HepG2 (cell line): Measurements from ENCODE around the gene PHKB. TPM values are rescaled to one million over a fixed set of nuclear protein-coding genes. Genes with fewer than 3 reads are reported as not detected.

Experiments
- ATAC-seq: fragments of 200-7000 bp; cut with Tn5 transposase; 3 replicates; pipeline ENCODE4 v1.9.1; 2020; ENCODE audit warnings: mild to moderate bottlenecking, moderate library complexity
- BruUV-seq: library from RNA; stranded (reverse); fragments of 400-500 nt; replicated peaks from 2 replicates; lab custom pipeline; 2021; lab: Mats Ljungman, UMichigan
- CTCF ChIA-PET: fragments of 300-600 bp; formaldehyde crosslinking; extraction: SDS; loops from one replicate; lab custom pipeline; 2021; ENCODE audit warnings: low total read pairs, inconsistent platforms, low intra/inter-chr PET ratio; lab: Yijun Ruan, JAX
- POLR2A ChIA-PET: fragments of 350-600 bp; sonication (Branson Sonifier 250); formaldehyde crosslinking; loops from one replicate; lab custom pipeline; 2020; ENCODE audit warnings: antibody characterized with exemption, inconsistent platforms; lab: Yijun Ruan, JAX
- DNase-seq: peaks from one replicate; pipeline ENCODE4 v3.0.0-alpha.2; 2015; ENCODE audit warnings: low spot score
- FAIRE-seq: peaks from 3 replicates; lab custom pipeline; 2011; peaks lifted over from hg19 to GRCh38; lab: Jason Lieb, UNC
- H2AFZ ChIP-seq: one replicate; pipeline ENCODE4 v1.6.1; 2011; ENCODE audit warnings: low read length, inconsistent platforms
- H3K27ac ChIP-seq: fragments of 300-600 bp; 3 replicates; pipeline ENCODE4 v1.8.0; 2011; ENCODE audit warnings: mixed run types, mild to moderate bottlenecking, mixed read lengths, low read length, inconsistent platforms; ENCODE audit not compliant: insufficient read depth; ENCODE audit errors: extremely low read length
- H3K27me3 ChIP-seq, 2 experiments: fragments of 200-600 bp in 1 of 2; 2 replicates in 1 of 2; 3 replicates in 1 of 2; pipeline versions ENCODE4 v1.6.0 to v1.8.0; 2011; ENCODE audit warnings: low read length in 2 of 2, mild to moderate bottlenecking in 2 of 2, moderate library complexity in 2 of 2, inconsistent platforms in 1 of 2; ENCODE audit not compliant: insufficient read depth in 2 of 2, control insufficient read depth in 1 of 2
- H3K36me3 ChIP-seq, 2 experiments: fragments of 200-600 bp in 1 of 2; replicated peaks in 1 of 2; 2 replicates in 1 of 2; 3 replicates in 1 of 2; pipeline versions ENCODE4 v1.5.1 to v1.8.0; 2011; ENCODE audit warnings: low read length in 2 of 2, inconsistent platforms in 1 of 2; ENCODE audit not compliant: insufficient read depth in 2 of 2, control insufficient read depth in 1 of 2
- H3K4me1 ChIP-seq: 2 replicates; pipeline ENCODE4 v1.5.1; 2012; ENCODE audit warnings: low read length, inconsistent platforms; ENCODE audit not compliant: insufficient read depth
- H3K4me2 ChIP-seq: 2 replicates; pipeline ENCODE4 v1.6.0; 2011; ENCODE audit warnings: low read depth, low read length, inconsistent platforms
- H3K4me3 ChIP-seq, 3 experiments: fragments of 200-600 bp in 1 of 3; sonication (generic), shearing (Covaris generic) in 1 of 3; replicated peaks in 1 of 3; 2 replicates each; pipeline ENCODE4 v1.5.1; 2011 to 2016; ENCODE audit warnings: low read length in 3 of 3, inconsistent platforms in 2 of 3, low read depth in 2 of 3, mild to moderate bottlenecking in 2 of 3, control low read depth in 1 of 3, mixed read lengths in 1 of 3; ENCODE audit not compliant: insufficient read depth in 1 of 3
- H3K79me2 ChIP-seq: one replicate; pipeline ENCODE4 v1.6.1; 2011; ENCODE audit warnings: low read length, inconsistent platforms; ENCODE audit not compliant: insufficient read depth
- H3K9ac ChIP-seq: 2 replicates; pipeline ENCODE4 v1.6.0; 2011; ENCODE audit warnings: mild to moderate bottlenecking, low read depth, low read length, inconsistent platforms; ENCODE audit not compliant: insufficient read depth
- H3K9me3 ChIP-seq: 2 replicates; pipeline ENCODE4 v1.5.1; 2012; ENCODE audit warnings: mild to moderate bottlenecking, low read length
- H4K20me1 ChIP-seq: 2 replicates; pipeline ENCODE4 v1.6.0; 2011; ENCODE audit warnings: inconsistent platforms, mild to moderate bottlenecking, low read length, moderate library complexity; ENCODE audit not compliant: insufficient read depth
- CC2D1A ChIP-seq: sonication (generic); formaldehyde crosslinking; IDR thresholded peaks from 2 replicates; pipeline ENCODE4 v1.8.1; 2023; ENCODE audit warnings: mild to moderate bottlenecking, missing genetic modification reagents
- KLF11 ChIP-seq: IDR thresholded peaks from 2 replicates; pipeline ENCODE4 v1.6.1; 2016; ENCODE audit warnings: missing compliant biosample characterization
- MAX ChIP-seq: IDR thresholded peaks from 2 replicates; pipeline ENCODE4 v1.6.1; 2012; ENCODE audit warnings: inconsistent platforms
- RARG ChIP-seq: sonication (generic); formaldehyde crosslinking; IDR thresholded peaks from 2 replicates; pipeline ENCODE4 v1.4.0; 2020; ENCODE audit warnings: low read depth, mild to moderate bottlenecking, missing genetic modification reagents
- RFX5 ChIP-seq: IDR thresholded peaks from 2 replicates; pipeline ENCODE4 v1.6.1; 2011; ENCODE audit warnings: low read depth, low read length, improper control_type of control experiment
- RFXAP ChIP-seq: sonication (generic); formaldehyde crosslinking; IDR thresholded peaks from 2 replicates; pipeline ENCODE4 v1.4.0; 2020; ENCODE audit warnings: missing genetic modification reagents, borderline replicate concordance
- SMAD3 ChIP-seq: sonication (generic); formaldehyde crosslinking; IDR thresholded peaks from 2 replicates; pipeline ENCODE4 v1.4.0; 2020; ENCODE audit warnings: missing genetic modification reagents
- ZFP37 ChIP-seq: sonication (generic); formaldehyde crosslinking; IDR thresholded peaks from 2 replicates; pipeline ENCODE4 v1.4.0; 2020; ENCODE audit warnings: missing genetic modification reagents, borderline replicate concordance
- ZNF207 ChIP-seq: fragments of 450-650 bp; IDR thresholded peaks from 2 replicates; pipeline ENCODE4 v1.6.1; 2016; ENCODE audit warnings: antibody characterized with exemption, borderline replicate concordance
- ZNF34 ChIP-seq: sonication (generic); formaldehyde crosslinking; IDR thresholded peaks from 2 replicates; pipeline ENCODE4 v1.4.0; 2020; ENCODE audit warnings: mild to moderate bottlenecking, missing genetic modification reagents, borderline replicate concordance
- ZNF562 ChIP-seq: sonication (generic); formaldehyde crosslinking; IDR thresholded peaks from 2 replicates; pipeline ENCODE4 v1.8.0; 2022; ENCODE audit warnings: missing genetic modification reagents, borderline replicate concordance
- ZNF644 ChIP-seq: IDR thresholded peaks from 2 replicates; pipeline ENCODE4 v1.6.1; 2016; ENCODE audit warnings: low read depth
- ZNF772 ChIP-seq: sonication (generic); formaldehyde crosslinking; IDR thresholded peaks from 2 replicates; pipeline ENCODE4 v1.5.0; 2020; ENCODE audit warnings: mild to moderate bottlenecking, missing genetic modification reagents
- ZNF800 ChIP-seq: sonication (generic); formaldehyde crosslinking; IDR thresholded peaks from 2 replicates; pipeline ENCODE4 v1.4.0; 2020; ENCODE audit warnings: missing genetic modification reagents
- WGBS: methylation state at CpG from one replicate; pipeline ENCODE4 v1.1.6; 2017; ENCODE audit warnings: low lambda C conversion rate; 5-methylcytosine and 5-hydroxymethylcytosine counted together
- in situ Hi-C: cut with HindIII; loops from 2 replicates; pipeline ENCODE4 v1.10.0; 2017; ENCODE audit warnings: low pct_unique_long_range_greater_than_20kb; ENCODE audit not compliant: extremely low pct_ligation_motif_present
- intact Hi-C: fragments of 100-400 bp; cut with micrococcal nuclease; formaldehyde crosslinking; loops from one replicate; pipeline ENCODE4 v1.10.0; 2022; ENCODE audit not compliant: unreplicated experiment
- polyA plus RNA-seq, 8 experiments: library from polyadenylated mRNA; depleted of rRNA in 3 of 8; stranded (reverse) in 7 of 8; unstranded in 1 of 8; fragments of >200 nt; fragmentation: Illumina TruSeq in 4 of 8; extraction: Trizol in 4 of 8; gene quantifications; 2 replicates each; pipeline versions ENCODE4 v1.2.1 to v1.2.3, GENCODE V29; 2011 to 2016; ENCODE audit warnings: low read depth in 4 of 8, missing spikeins in 1 of 8, mixed read lengths in 1 of 8; ENCODE audit not compliant: insufficient read depth in 1 of 8
- total RNA-seq, 5 experiments: library from RNA; depleted of rRNA; stranded (reverse); fragments of >200 nt; fragmentation: Illumina TruSeq; extraction: Trizol; gene quantifications; 2 replicates each; pipeline ENCODE4 v1.2.3, GENCODE V29; 2016; ENCODE audit warnings: low read depth in 1 of 5

The PHKB gene
- total and polyA plus RNA-seq, 2 of the 13 experiments (the other 11 are each of a cell fraction or from before 2014, with no cell fraction given): 66.0 to 80.8 TPM

- Histone ChIP-seq H2AFZ (no peak overlapping the region), H3K27me3 (no peaks in the 10 kb centered on the region), H3K9ac (no peak overlapping the region), H3K4me2 (no peak overlapping the region), H3K79me2 (no peaks in the 10 kb centered on the region), H3K36me3 (peaks cover 5 to 38% of the 10 kb centered on the region in 2 experiments; a peak in 4 of 5 replicates), H3K9me3 (no peaks in the 10 kb centered on the region), H3K4me1 (no peaks in the 10 kb centered on the region), H4K20me1 (no peaks in the 10 kb centered on the region), H3K4me3 (no peak overlapping the region), H3K27ac (no peak overlapping the region)
- WGBS: 93% methylated on average over 2 of the region's 2 CpGs
- CTCF ChIA-PET: no interaction called here
- intact Hi-C loops (no loop called here), in situ Hi-C loops (no loop called here)
- no peak for TF ChIP-seq KLF11 (CRISPR knock-in tag)
- no peak for TF ChIP-seq CC2D1A
- no peak for TF ChIP-seq ZFP37
- TF ChIP-seq MAX: no peak
- no peak for TF ChIP-seq ZNF34 (CRISPR knock-in tag)
- no peak for TF ChIP-seq SMAD3
- TF ChIP-seq RARG (CRISPR knock-in tag): no peak
- no peak for TF ChIP-seq RFX5
- TF ChIP-seq ZNF800 (CRISPR knock-in tag): no peak
- no peak for TF ChIP-seq ZNF644 (CRISPR knock-in tag)
- TF ChIP-seq ZNF562 (CRISPR knock-in tag): no peak
- TF ChIP-seq RFXAP: no peak
- TF ChIP-seq ZNF207: no peak
- no peak for TF ChIP-seq ZNF772 (CRISPR knock-in tag)
- no peak for DNase-seq
- BruUV-seq: no TSS peak
- FAIRE-seq: no peak
- POLR2A ChIA-PET: no interaction called here
- no peak for ATAC-seq
Observed at GRCh38 chr16:47687694-47688093, 226.6 kb downstream of the PHKB start.
